Right lobe of liver (tissue), 6 donors: ENCODE measurements around the gene YES1. TPM values are rescaled to one million over a fixed set of nuclear protein-coding genes. Genes with fewer than 3 reads are reported as not detected.
A peak's percentile ranks its signal among the peaks of the same experiment; 100 is the strongest.

Experiments used
- ATAC-seq, 4 donors: fragments of 200-7000 bp; cut with Tn5 transposase; one replicate each; pipeline ENCODE4 v1.9.1; 2020; ENCODE audit warnings: mild to moderate bottlenecking in 4 of 4, moderate library complexity in 4 of 4
- DNase-seq, 3 donors: peaks; one replicate each; pipeline ENCODE4 v3.0.0-alpha.2; 2020
- H3K27ac ChIP-seq, 3 donors: fragments of 200-600 bp; one replicate each; pipeline ENCODE4 v1.8.0; 2022
- H3K27me3 ChIP-seq, 2 donors: fragments of 200-600 bp; one replicate each; pipeline ENCODE4 v1.8.0; 2022
- H3K36me3 ChIP-seq, 4 donors: fragments of 200-600 bp; sonication (generic) in 1 of 4; one replicate each; pipeline versions ENCODE4 v1.5.1 to v1.8.0; 2017 to 2022; ENCODE audit warnings: control low read depth in 1 of 4
- H3K4me1 ChIP-seq, 4 donors: fragments of 200-600 bp; sonication (generic) in 1 of 4; one replicate each; pipeline versions ENCODE4 v1.5.1 to v1.8.0; 2017 to 2022; ENCODE audit warnings: control low read depth in 1 of 4
- H3K4me3 ChIP-seq, 3 donors: fragments of 200-600 bp; one replicate each; pipeline ENCODE4 v1.8.0; 2022
- H3K9me3 ChIP-seq, 4 donors: fragments of 200-600 bp; sonication (generic) in 1 of 4; one replicate each; pipeline versions ENCODE4 v1.5.1 to v1.8.0; 2017 to 2022; ENCODE audit warnings: control low read depth in 1 of 4
- CTCF ChIP-seq, 4 donors: fragments of 200-600 bp in 3 of 4; fragments of 450-650 bp in 1 of 4; IDR thresholded peaks; one replicate each; pipeline versions ENCODE4 v1.5.1 to v1.8.0; 2016 to 2022; ENCODE audit warnings: antibody characterized with exemption in 4 of 4, mild to moderate bottlenecking in 2 of 4
- POLR2A ChIP-seq: fragments of 450-650 bp; IDR thresholded peaks from one replicate; pipeline ENCODE4 v1.6.1; 2017; ENCODE audit warnings: antibody characterized with exemption, mild to moderate bottlenecking
- WGBS: methylation state at CpG from one replicate; pipeline ENCODE4 v1.1.6; 2018; ENCODE audit warnings: low coverage, low lambda C conversion rate; ENCODE audit not compliant: insufficient coverage; ENCODE audit errors: missing lambda C conversion rate; 5-methylcytosine and 5-hydroxymethylcytosine counted together
- intact Hi-C, 2 donors: fragments of 100-400 bp; cut with DNase I; formaldehyde crosslinking; loops; one replicate each; pipeline versions ENCODE4 v1.11.2 to v1.14.1; 2022
- total RNA-seq, 6 experiments: library from RNA; depleted of rRNA in 2 of 6; stranded (reverse); fragments of >200 nt in 2 of 6; fragmentation: NEBNext Ultra II Directional in 3 of 6; extraction: Animal tissue kit (Norgen Biotek cat#: 25700) in 3 of 6; gene quantifications; one replicate each; pipeline versions ENCODE4 v1.1.0 to v1.2.4, GENCODE V29; 2016 to 2023
- donor health status: DM: no; HTN: yes; CAD: no.
- donor health status: DM: no; HTN: no; CAD: no.
- donor health status: DM: no; HTN: no; CAD: no.
- donor health status: DM: no; HTN: yes; CAD: no.
- donor health status: DM: no; HTN: yes; CAD: no.

The YES1 gene
- total RNA-seq, 6 experiments from 2014 or later, result 30.6 to 79.8 (median 43.2) TPM

GRCh38 chr18:816869-817268 is 4.8 kb upstream of the YES1 start:
- TF ChIP-seq POLR2A (no peak), CTCF (IDR thresholded peaks at IDR 0.05) (no peak)
- no peak overlapping the region for H3K4me3 ChIP-seq

GRCh38 chr18:816088-816653 is 4.1 kb upstream of the YES1 start:
- H3K27me3 ChIP-seq, result no peaks in the 10 kb centered on the region
- TF ChIP-seq CTCF (IDR thresholded peaks at IDR 0.05) (no peak), POLR2A (no peak)
- no peaks in the 10 kb centered on the region for H3K4me1 ChIP-seq
- no peaks in the 10 kb centered on the region for H3K36me3 ChIP-seq
- no peak overlapping the region for H3K4me3 ChIP-seq
- intact Hi-C loops, result no loop called here
- DNase-seq (no peak), ATAC-seq (no peak)
- no peak overlapping the region for H3K27ac ChIP-seq
- WGBS, result 94% methylated on average over 4 of the region's 4 CpGs
- no peaks in the 10 kb centered on the region for H3K9me3 ChIP-seq

More at GRCh38 chr18:816869-817268, 4.8 kb upstream of the YES1 start:
- H3K9me3 ChIP-seq, result no peaks in the 10 kb centered on the region
- no peak for ATAC-seq
- no peaks in the 10 kb centered on the region for H3K27me3 ChIP-seq
- H3K36me3 ChIP-seq, result no peaks in the 10 kb centered on the region
- no peak overlapping the region for H3K27ac ChIP-seq
- 59% methylated on average over 2 of the region's 2 CpGs for WGBS
- H3K4me1 ChIP-seq, result no peaks in the 10 kb centered on the region
- intact Hi-C loops, result no loop called here
- DNase-seq, result no peak

GRCh38 chr18:815353-815752 is 3.3 kb upstream of the YES1 start:
- Histone ChIP-seq H3K4me1 (peaks cover 0 to 5% (median 0%) of the 10 kb centered on the region in 4 donors), H3K36me3 (no peaks in the 10 kb centered on the region), H3K27me3 (no peaks in the 10 kb centered on the region), H3K27ac (no peak overlapping the region), H3K4me3 (no peak overlapping the region), H3K9me3 (no peaks in the 10 kb centered on the region)
- intact Hi-C loops, result no loop called here
- WGBS, result 63% methylated on average over 3 of the region's 3 CpGs
- ATAC-seq, result no peak
- TF ChIP-seq CTCF (IDR thresholded peaks at IDR 0.05) (no peak), POLR2A (no peak)
- no peak for DNase-seq

GRCh38 chr18:814300-815084 is 2.5 kb upstream of the YES1 start:
- Histone ChIP-seq H3K4me3 (no peak overlapping the region), H3K36me3 (no peaks in the 10 kb centered on the region), H3K9me3 (no peaks in the 10 kb centered on the region), H3K27me3 (no peaks in the 10 kb centered on the region), H3K4me1 (peaks cover 0 to 11% (median under 1%) of the 10 kb centered on the region in 4 donors), H3K27ac (peak overlapping the region in 1 of 3 donors; percentile 95)
- TF ChIP-seq CTCF (IDR thresholded peaks at IDR 0.05), result no peak
- TF ChIP-seq POLR2A, result no peak
- no peak for ATAC-seq
- no peak for DNase-seq
- intact Hi-C loops, result no loop called here
- 77% methylated on average over 2 of the region's 4 CpGs for WGBS
